HCT116 (cell line): ENCODE measurements around the gene SHROOM1. TPM values are rescaled to one million over a fixed set of nuclear protein-coding genes. Genes with fewer than 3 reads are reported as not detected.

Source experiments
- ATAC-seq: fragments of 200-7000 bp; cut with Tn5 transposase; 2 replicates; pipeline ENCODE4 v1.9.1; 2020; ENCODE audit warnings: mild to moderate bottlenecking, moderate library complexity
- BruUV-seq: library from RNA; stranded (reverse); fragments of 400-500 nt; replicated peaks from 2 replicates; lab custom pipeline; 2021; lab: Mats Ljungman, UMichigan
- CTCF ChIA-PET: fragments of 300-600 bp; sonication (Branson Sonifier 250); formaldehyde crosslinking; loops from one replicate; lab custom pipeline; 2021; ENCODE audit warnings: antibody characterized with exemption; lab: Charles Lee
- POLR2A ChIA-PET: fragments of 300-600, 350-600 bp; sonication (Branson Sonifier 250); formaldehyde crosslinking; loops from one replicate; lab custom pipeline; 2021; ENCODE audit warnings: antibody characterized with exemption; lab: Charles Lee
- RAD21 ChIA-PET, 2 experiments: fragments of 300-600 bp; sonication (Branson Sonifier 250); formaldehyde crosslinking; loops; one replicate each; lab custom pipeline; 2023; ENCODE audit warnings: low total read pairs in 2 of 2; ENCODE audit not compliant: uncharacterized antibody in 2 of 2, unreplicated experiment in 2 of 2, low non-redundant PET in 1 of 2; lab: Charles Lee
- DNase-seq: peaks from one replicate; pipeline ENCODE4 v3.0.0-alpha.2; 2010; ENCODE audit warnings: low read depth, low spot score
- H2AFZ ChIP-seq: fragments of 200-600 bp; shearing (Covaris generic), sonication (generic); 2 replicates; pipeline ENCODE4 v1.6.1; 2017; ENCODE audit warnings: low read depth, mixed run types, mixed read lengths, antibody characterized with exemption, low read length; ENCODE audit not compliant: poor library complexity, severe bottlenecking
- H3K27ac ChIP-seq: 2 replicates; pipeline ENCODE4 v1.5.1; 2012; ENCODE audit warnings: low read depth, low read length
- H3K27me3 ChIP-seq: fragments of 200-600 bp; sonication (generic); 2 replicates; pipeline ENCODE4 v1.6.1; 2016; ENCODE audit warnings: mixed run types, low read length, mixed read lengths; ENCODE audit not compliant: insufficient read depth
- H3K36me3 ChIP-seq, 2 experiments: fragments of 200-500 bp in 1 of 2; fragments of 200-600 bp in 1 of 2; sonication (Bioruptor generic) in 1 of 2; sonication (generic) in 1 of 2; 2 replicates each; pipeline versions ENCODE4 v1.5.1 to v1.6.1; 2014 to 2016; ENCODE audit warnings: low read length in 2 of 2, inconsistent platforms in 1 of 2, mixed read lengths in 1 of 2, mixed run types in 1 of 2; ENCODE audit not compliant: insufficient read depth in 2 of 2, control insufficient read depth in 1 of 2
- H3K4me1 ChIP-seq, 2 experiments: fragments of 200-600 bp in 1 of 2; sonication (generic) in 1 of 2; 2 replicates each; pipeline versions ENCODE4 v1.5.1 to v1.6.1; 2012 to 2017; ENCODE audit warnings: low read length in 2 of 2, inconsistent platforms in 1 of 2, mild to moderate bottlenecking in 1 of 2, mixed read lengths in 1 of 2, mixed run types in 1 of 2, moderate library complexity in 1 of 2; ENCODE audit not compliant: insufficient read depth in 2 of 2, control insufficient read depth in 1 of 2
- H3K4me2 ChIP-seq: fragments of 200-600 bp; sonication (generic); 2 replicates; pipeline ENCODE4 v1.6.1; 2017; ENCODE audit warnings: mixed run types, low read length, mixed read lengths
- H3K4me3 ChIP-seq, 2 experiments: fragments of 200-600 bp in 1 of 2; sonication (generic) in 1 of 2; replicated peaks in 1 of 2; 2 replicates each; pipeline ENCODE4 v1.5.1; 2011 to 2016; ENCODE audit warnings: low read length in 2 of 2, control low read depth in 1 of 2, low read depth in 1 of 2, mild to moderate bottlenecking in 1 of 2, mixed read lengths in 1 of 2, mixed run types in 1 of 2
- H3K79me2 ChIP-seq: fragments of 200-600 bp; sonication (generic); 2 replicates; pipeline ENCODE4 v1.6.1; 2017; ENCODE audit warnings: mild to moderate bottlenecking, mixed run types, low read length, moderate library complexity, mixed read lengths; ENCODE audit not compliant: insufficient read depth
- H3K9ac ChIP-seq: fragments of 200-600 bp; sonication (generic); 2 replicates; pipeline ENCODE4 v1.6.1; 2016; ENCODE audit warnings: low read length, mixed read lengths
- H3K9me2 ChIP-seq: fragments of 200-600 bp; sonication (generic), shearing (Covaris generic); 2 replicates; pipeline ENCODE4 v1.6.1; 2017; ENCODE audit warnings: mixed run types, mild to moderate bottlenecking, moderate library complexity; ENCODE audit not compliant: insufficient read depth
- H3K9me3 ChIP-seq, 2 experiments: fragments of 200-500 bp in 1 of 2; fragments of 200-600 bp in 1 of 2; sonication (Bioruptor generic) in 1 of 2; sonication (generic) in 1 of 2; 2 replicates each; pipeline ENCODE4 v1.6.1; 2014 to 2017; ENCODE audit warnings: low read length in 2 of 2, mixed read lengths in 2 of 2, inconsistent platforms in 1 of 2, low read depth in 1 of 2, mild to moderate bottlenecking in 1 of 2, mixed run types in 1 of 2, moderate library complexity in 1 of 2; ENCODE audit not compliant: control insufficient read depth in 1 of 2, insufficient read depth in 1 of 2
- H4K20me1 ChIP-seq: fragments of 200-600 bp; sonication (generic), shearing (Covaris generic); 2 replicates; pipeline ENCODE4 v1.6.1; 2017; ENCODE audit warnings: mixed run types, mild to moderate bottlenecking, moderate library complexity; ENCODE audit not compliant: insufficient read depth
- CBX3 ChIP-seq: IDR thresholded peaks from 2 replicates; pipeline ENCODE4 v1.6.1; 2012; ENCODE audit warnings: low read depth
- EGR1 ChIP-seq: IDR thresholded peaks from 2 replicates; pipeline ENCODE4 v1.6.1; 2012; ENCODE audit warnings: low read depth
- ELF1 ChIP-seq: IDR thresholded peaks from 2 replicates; pipeline ENCODE4 v1.6.1; 2012; ENCODE audit warnings: low read depth, borderline replicate concordance
- EZH2 ChIP-seq: fragments of 200-600 bp; sonication (generic); IDR thresholded peaks from 2 replicates; pipeline ENCODE4 v1.6.1; 2017; ENCODE audit warnings: antibody characterized with exemption, mixed run types
- FOSL1 ChIP-seq: IDR thresholded peaks from 2 replicates; pipeline ENCODE4 v1.6.1; 2012; ENCODE audit warnings: low read depth
- POLR2A ChIP-seq: IDR thresholded peaks from 2 replicates; pipeline ENCODE4 v1.7.0; 2011; ENCODE audit warnings: borderline replicate concordance; ENCODE audit not compliant: insufficient read depth, insufficient read length; ENCODE audit errors: extremely low read depth
- POLR2AphosphoS5 ChIP-seq: IDR thresholded peaks from 2 replicates; pipeline ENCODE4 v1.6.1; 2011; ENCODE audit warnings: mild to moderate bottlenecking, low read depth, low read length, moderate library complexity
- RAD21 ChIP-seq: IDR thresholded peaks from 2 replicates; pipeline ENCODE4 v1.6.1; 2012; ENCODE audit warnings: low read depth, mild to moderate bottlenecking
- SRF ChIP-seq: IDR thresholded peaks from 2 replicates; pipeline ENCODE4 v1.6.1; 2012; ENCODE audit warnings: low read depth
- TCF7L2 ChIP-seq: IDR thresholded peaks from 2 replicates; pipeline ENCODE4 v1.7.0; 2011; ENCODE audit warnings: borderline replicate concordance, inconsistent platforms; ENCODE audit not compliant: insufficient read depth, insufficient read length; ENCODE audit errors: extremely low read depth
- YY1 ChIP-seq: IDR thresholded peaks from 2 replicates; pipeline ENCODE4 v1.6.1; 2011; ENCODE audit warnings: low read length, low read depth, moderate library complexity, mild to moderate bottlenecking; ENCODE audit not compliant: insufficient replicate concordance; ENCODE audit errors: extremely low read depth
- ZFX ChIP-seq: fragments of 450-650 bp; IDR thresholded peaks from 2 replicates; pipeline ENCODE4 v1.6.1; 2017
- intact Hi-C: fragments of 100-400 bp; cut with micrococcal nuclease; formaldehyde crosslinking; loops from 2 replicates; pipeline ENCODE4 v1.10.0; 2022
- total RNA-seq: library from RNA; stranded (reverse); gene quantifications from one replicate; pipeline ENCODE4 v1.2.1, GENCODE V29; 2021; ENCODE audit not compliant: unreplicated experiment
- TF ChIP-seq, protein P1 (sequence below): IDR thresholded peaks from 2 replicates; pipeline ENCODE4 v1.6.1; 2012
- TF ChIP-seq, protein P2 (sequence below), 3 experiments: fragments of 200-600 bp in 1 of 3; sonication (generic) in 1 of 3; IDR thresholded peaks in 2 of 3; conservative IDR thresholded peaks in 1 of 3; 2 replicates each; pipeline ENCODE4 v1.5.1; 2012 to 2017; ENCODE audit warnings: low read depth in 2 of 3, low read length in 2 of 3, antibody characterized with exemption in 1 of 3, borderline replicate concordance in 1 of 3, control low read depth in 1 of 3, mild to moderate bottlenecking in 1 of 3, mixed read lengths in 1 of 3, mixed run types in 1 of 3, moderate library complexity in 1 of 3; ENCODE audit not compliant: insufficient read depth in 1 of 3
- TF ChIP-seq, protein P3 (sequence below): IDR thresholded peaks from 2 replicates; pipeline ENCODE4 v1.6.1; 2012; ENCODE audit warnings: low read depth

Gene SHROOM1
- total RNA-seq, 1 experiment from 2014 or later, result 9.5 TPM

DNA sequence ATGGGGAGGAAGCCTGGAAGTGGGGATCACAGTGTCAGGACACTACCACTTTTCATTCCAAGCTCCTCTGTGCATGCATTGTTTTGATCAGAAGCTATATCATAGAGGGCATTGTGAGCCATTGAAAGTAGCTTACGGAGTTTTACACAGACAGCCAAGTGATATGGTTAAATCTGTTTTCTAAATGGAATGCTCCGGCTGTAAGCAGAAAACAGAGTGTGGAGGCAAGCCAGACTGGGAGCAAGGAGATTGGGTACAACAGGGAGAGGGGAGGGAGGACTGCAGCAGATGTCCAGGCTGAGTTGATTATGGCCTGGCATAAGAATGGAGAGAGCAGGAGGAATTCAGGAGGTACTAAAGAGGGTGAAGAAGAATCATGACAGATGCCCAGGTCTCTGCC lies 32.8 kb downstream of the SHROOM1 start:
- H2AFZ ChIP-seq, result no peak overlapping the region
- CTCF ChIA-PET, result interaction anchor here (2.2 kb wide), 1 partner anchor 10 kb away, joined by 12 read pairs; no protein-coding TSS in a partner anchor
- no peaks in the 10 kb centered on the region for H3K4me1 ChIP-seq
- DNase-seq (no peak), ATAC-seq (no peak)
- intact Hi-C loops, result no loop called here
- H3K27me3 ChIP-seq, result no peaks in the 10 kb centered on the region
- H3K4me3 ChIP-seq, result no peak overlapping the region
- no peak overlapping the region for H3K4me2 ChIP-seq
- no peaks in the 10 kb centered on the region for H3K9me2 ChIP-seq
- H3K79me2 ChIP-seq, result no peaks in the 10 kb centered on the region
- RAD21 ChIA-PET, result no interaction called here
- no TSS peak for BruUV-seq
- H4K20me1 ChIP-seq, result no peaks in the 10 kb centered on the region
- TF ChIP-seq, protein P1, sequence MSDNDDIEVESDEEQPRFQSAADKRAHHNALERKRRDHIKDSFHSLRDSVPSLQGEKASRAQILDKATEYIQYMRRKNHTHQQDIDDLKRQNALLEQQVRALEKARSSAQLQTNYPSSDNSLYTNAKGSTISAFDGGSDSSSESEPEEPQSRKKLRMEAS, result no peak
- TF ChIP-seq RAD21, result no peak
- TF ChIP-seq TCF7L2, result no peak
- POLR2A ChIA-PET, result interaction anchor here (0.7 kb wide), 1 partner anchor 18 kb away, joined by 3 read pairs; no protein-coding TSS in a partner anchor
- no peaks in the 10 kb centered on the region for H3K9me3 ChIP-seq
- no peak overlapping the region for H3K27ac ChIP-seq
- no peak overlapping the region for H3K9ac ChIP-seq
- no peaks in the 10 kb centered on the region for H3K36me3 ChIP-seq

DNA sequence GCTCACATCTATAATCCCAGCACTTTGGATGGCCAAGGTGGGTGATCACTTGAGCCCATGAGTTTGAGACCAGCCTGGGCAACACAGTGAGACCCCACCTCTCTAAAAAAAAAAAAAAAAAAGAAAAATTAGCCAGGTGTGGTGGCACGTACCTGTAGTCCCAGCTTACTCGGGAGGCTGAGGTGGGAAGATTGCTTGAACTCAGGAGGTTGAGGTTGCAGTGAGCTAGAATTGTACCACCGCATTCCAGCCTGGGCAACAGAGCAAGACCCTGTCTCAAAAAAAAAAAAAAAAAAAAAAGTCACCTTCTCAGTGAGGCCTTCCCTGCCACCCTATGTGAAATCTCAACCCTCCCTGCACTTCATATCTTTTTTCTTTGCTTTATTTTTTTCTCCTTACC lies 39.4 kb downstream of the SHROOM1 start:
- DNase-seq (no peak), ATAC-seq (no peak)
- Histone ChIP-seq H3K27me3 (no peaks in the 10 kb centered on the region), H3K9me3 (no peaks in the 10 kb centered on the region), H3K9ac (no peak overlapping the region), H3K27ac (no peak overlapping the region), H3K36me3 (no peaks in the 10 kb centered on the region), H4K20me1 (no peaks in the 10 kb centered on the region), H2AFZ (no peak overlapping the region), H3K4me1 (no peaks in the 10 kb centered on the region), H3K4me2 (no peak overlapping the region), H3K9me2 (no peaks in the 10 kb centered on the region), H3K79me2 (no peaks in the 10 kb centered on the region), H3K4me3 (no peak overlapping the region)
- ChIA-PET RAD21 (interaction anchor here in 1 of 2 experiments (0.7 kb wide), 1 partner anchor 130 kb away, joined by 3 read pairs; no protein-coding TSS in a partner anchor), CTCF (no interaction called here), POLR2A (interaction anchor here (0.6 kb wide), 1 partner anchor 252 kb away, joined by 3 read pairs; no protein-coding TSS in a partner anchor)
- intact Hi-C loops, result no loop called here
- BruUV-seq, result no TSS peak
- TF ChIP-seq, protein P1, result no peak
- TF ChIP-seq ZFX (no peak), EGR1 (no peak), POLR2A (no peak), SRF (no peak), CBX3 (no peak), ELF1 (no peak), EZH2 (no peak), POLR2AphosphoS5 (no peak), FOSL1 (no peak), YY1 (no peak)
- TF ChIP-seq, protein P2, sequence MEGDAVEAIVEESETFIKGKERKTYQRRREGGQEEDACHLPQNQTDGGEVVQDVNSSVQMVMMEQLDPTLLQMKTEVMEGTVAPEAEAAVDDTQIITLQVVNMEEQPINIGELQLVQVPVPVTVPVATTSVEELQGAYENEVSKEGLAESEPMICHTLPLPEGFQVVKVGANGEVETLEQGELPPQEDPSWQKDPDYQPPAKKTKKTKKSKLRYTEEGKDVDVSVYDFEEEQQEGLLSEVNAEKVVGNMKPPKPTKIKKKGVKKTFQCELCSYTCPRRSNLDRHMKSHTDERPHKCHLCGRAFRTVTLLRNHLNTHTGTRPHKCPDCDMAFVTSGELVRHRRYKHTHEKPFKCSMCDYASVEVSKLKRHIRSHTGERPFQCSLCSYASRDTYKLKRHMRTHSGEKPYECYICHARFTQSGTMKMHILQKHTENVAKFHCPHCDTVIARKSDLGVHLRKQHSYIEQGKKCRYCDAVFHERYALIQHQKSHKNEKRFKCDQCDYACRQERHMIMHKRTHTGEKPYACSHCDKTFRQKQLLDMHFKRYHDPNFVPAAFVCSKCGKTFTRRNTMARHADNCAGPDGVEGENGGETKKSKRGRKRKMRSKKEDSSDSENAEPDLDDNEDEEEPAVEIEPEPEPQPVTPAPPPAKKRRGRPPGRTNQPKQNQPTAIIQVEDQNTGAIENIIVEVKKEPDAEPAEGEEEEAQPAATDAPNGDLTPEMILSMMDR (IDR thresholded peaks at IDR 0.05 in 2 of 3, conservative IDR thresholded peaks at IDR 0.05 in 1 of 3; ENCODE audit: borderline replicate concordance in 1 of 3, insufficient read depth in 1 of 3, low read depth in 2 of 3, low read length in 2 of 3), result no peak
- TF ChIP-seq, protein P3, sequence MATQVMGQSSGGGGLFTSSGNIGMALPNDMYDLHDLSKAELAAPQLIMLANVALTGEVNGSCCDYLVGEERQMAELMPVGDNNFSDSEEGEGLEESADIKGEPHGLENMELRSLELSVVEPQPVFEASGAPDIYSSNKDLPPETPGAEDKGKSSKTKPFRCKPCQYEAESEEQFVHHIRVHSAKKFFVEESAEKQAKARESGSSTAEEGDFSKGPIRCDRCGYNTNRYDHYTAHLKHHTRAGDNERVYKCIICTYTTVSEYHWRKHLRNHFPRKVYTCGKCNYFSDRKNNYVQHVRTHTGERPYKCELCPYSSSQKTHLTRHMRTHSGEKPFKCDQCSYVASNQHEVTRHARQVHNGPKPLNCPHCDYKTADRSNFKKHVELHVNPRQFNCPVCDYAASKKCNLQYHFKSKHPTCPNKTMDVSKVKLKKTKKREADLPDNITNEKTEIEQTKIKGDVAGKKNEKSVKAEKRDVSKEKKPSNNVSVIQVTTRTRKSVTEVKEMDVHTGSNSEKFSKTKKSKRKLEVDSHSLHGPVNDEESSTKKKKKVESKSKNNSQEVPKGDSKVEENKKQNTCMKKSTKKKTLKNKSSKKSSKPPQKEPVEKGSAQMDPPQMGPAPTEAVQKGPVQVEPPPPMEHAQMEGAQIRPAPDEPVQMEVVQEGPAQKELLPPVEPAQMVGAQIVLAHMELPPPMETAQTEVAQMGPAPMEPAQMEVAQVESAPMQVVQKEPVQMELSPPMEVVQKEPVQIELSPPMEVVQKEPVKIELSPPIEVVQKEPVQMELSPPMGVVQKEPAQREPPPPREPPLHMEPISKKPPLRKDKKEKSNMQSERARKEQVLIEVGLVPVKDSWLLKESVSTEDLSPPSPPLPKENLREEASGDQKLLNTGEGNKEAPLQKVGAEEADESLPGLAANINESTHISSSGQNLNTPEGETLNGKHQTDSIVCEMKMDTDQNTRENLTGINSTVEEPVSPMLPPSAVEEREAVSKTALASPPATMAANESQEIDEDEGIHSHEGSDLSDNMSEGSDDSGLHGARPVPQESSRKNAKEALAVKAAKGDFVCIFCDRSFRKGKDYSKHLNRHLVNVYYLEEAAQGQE, result no peak
